ENCODE measurements around the gene BCAS3.
"Not testable (repeated sequence)": the region's sequence is repeated elsewhere in the genome, so short reads cannot be mapped to it uniquely, and the experiment has no call there.

Gene BCAS3

DNA sequence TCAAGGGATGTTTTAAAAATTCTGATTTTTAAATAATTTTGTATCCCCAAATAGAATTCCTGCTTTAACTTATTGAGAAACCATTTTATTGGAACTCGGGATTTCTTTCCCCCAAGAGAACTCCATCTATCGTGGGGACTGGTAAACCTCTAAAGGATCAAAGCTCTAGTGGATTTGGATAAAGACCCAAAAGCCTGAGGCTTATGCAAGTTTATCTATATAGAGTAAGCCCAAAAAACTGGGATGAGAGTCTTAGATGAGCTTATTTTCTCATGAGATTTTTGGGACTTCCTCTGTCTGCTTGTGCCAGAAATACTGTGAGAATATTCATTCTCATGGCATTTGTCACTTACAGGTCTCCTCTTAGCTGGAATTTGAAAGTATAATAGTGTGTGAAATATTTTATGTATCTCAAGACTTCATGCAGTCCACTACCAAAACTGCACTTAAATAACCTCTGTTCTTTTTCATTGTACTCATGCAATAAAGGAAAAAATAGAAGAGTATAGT is 333.1 kb downstream of the BCAS3 start:
- DNase-seq, result no peak

DNA sequence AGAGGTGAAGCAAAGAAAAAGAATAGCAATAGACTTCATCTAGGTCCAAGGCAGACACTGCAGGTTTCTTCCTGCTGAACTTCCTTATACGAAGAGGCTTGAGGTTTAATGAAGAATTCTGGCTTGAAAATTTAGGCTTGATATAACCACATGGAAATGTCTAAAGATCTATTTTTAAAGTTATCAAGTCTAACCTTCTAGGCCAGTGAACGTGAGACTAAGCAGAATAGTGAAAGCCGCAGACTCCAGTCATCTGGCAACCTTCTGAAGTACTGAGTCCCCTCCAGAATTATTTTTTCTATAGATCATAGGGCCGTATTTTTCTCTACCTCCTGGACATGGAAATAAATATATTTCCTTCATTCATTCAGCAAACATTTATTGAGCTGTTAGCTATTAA is 333.6 kb downstream of the BCAS3 start:
- DNase-seq, result no peak

DNA sequence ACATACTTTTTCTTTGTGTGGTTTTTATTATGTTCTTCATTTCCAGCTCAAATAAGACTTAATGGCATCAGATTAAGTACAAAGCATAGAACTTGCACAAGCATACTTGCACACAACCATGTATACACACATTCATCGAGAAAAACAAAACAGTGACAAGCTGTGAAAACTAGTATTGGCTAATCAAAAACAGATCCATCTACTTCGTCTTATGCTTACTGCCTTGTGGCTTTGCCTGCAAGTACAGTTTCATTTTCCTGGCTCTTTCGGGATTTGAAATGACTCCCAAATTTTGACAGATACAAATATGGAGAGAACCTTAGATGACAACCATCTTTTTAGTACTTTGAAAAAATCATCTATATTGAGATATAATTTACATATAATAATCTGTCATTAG is 338.3 kb downstream of the BCAS3 start:
- no peak for DNase-seq

DNA sequence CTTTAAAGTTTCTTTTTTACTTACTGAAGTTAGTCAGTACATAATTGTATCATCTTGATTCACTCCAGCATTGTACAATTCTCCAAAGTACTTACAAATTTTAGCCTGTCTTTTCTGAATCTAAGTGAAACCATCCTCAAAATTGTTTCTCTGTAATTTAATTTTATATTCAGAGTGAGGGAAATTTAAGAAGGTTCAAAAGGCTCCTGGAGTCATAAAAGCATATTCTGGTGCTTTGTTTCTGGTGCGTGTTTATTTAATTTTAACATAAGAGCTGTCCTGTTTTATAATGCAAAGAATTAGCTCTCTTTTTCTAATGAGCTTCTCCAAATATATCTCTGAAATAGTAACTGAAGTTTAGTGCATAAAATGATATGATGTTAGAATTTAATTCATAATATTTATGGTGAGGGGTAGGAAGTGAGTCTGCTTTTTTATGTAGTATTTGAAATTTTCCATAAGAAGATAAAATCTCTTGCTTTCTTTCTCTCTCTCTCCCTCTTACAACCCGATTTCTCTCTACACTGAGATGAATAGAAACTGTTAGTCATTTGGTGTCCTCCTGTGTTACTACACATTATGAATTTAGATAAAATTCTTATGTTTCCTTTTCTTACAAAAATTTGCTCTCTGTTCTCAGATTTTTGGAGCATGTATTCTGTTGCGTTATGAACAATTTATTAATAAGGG is 339.8 kb downstream of the BCAS3 start:
- no peak for DNase-seq

DNA sequence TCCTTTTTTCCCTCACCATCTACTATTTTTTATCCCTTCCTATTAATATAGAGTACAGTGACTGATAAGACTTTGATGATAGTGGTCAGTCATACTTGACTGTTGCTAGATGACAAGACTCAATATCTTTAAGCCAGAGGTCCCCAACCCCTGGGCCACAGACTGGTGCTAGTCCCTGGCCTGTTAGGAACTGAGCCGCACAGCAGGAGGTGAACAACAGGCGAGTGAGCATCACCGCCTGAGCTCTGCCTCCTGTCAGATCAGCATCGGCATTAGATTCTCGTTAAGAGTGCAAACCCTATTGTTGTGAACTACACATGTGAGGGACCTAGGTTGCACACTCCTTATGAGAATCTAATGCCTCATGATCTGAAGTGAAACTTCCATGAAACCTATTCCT is 341.3 kb downstream of the BCAS3 start:
- no peak for DNase-seq

DNA sequence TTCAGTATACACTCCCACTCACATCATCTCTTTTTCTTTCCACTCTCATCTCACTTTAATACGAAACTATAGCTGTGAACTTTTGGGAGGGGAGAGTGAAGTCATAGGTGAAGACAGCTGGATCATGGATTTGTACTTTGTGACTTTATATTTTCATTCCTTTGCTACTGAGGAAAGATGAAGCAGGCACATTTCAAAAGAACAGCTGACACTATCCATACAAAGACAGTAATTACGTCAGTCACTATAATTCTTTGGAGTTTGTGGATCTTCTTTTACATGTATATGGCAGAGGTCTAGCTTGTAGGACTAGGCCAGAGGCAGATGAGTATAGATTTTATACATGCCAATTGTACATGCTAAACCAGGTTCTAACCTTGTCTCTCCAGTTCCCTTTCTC is 346.3 kb downstream of the BCAS3 start:
- DNase-seq, result no peak

DNA sequence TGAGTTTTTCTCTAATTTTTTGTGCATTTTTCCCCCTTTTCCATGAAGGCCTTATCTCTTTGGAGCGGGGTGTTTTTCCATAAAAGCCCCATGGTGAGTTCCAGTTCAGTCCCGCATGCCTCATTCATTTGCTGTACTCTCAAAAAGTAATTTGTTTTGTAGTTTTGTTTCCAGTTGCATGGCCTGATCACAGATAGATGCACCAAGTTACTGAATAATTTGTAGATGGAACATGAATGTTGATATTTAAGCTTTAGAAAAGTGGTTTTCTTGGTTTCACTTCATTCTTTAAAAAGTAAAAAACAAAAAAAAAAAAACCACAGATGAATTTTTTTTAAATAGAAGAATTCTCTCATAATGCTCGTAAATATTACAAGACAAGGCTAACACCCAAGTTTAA is 349.2 kb downstream of the BCAS3 start:
- no peak for DNase-seq

DNA sequence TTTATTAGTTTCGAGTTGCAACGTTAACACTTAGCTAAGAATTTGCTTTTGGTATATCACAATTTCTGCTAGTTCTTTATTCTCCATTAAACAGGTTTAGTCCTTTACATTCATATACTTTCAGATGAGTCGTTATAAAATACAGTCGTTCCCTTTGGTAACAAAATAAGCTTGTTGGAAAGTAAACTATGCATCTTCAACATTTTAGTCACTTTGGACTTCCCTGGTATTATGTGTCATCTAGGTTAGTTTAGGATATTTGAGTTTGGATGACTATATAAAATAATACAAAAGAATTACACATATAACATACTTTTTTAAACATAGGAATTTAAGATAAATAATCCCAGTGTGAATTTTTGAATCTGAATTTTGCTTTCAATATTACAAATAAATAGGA is 351.5 kb downstream of the BCAS3 start:
- DNase-seq, result no peak

DNA sequence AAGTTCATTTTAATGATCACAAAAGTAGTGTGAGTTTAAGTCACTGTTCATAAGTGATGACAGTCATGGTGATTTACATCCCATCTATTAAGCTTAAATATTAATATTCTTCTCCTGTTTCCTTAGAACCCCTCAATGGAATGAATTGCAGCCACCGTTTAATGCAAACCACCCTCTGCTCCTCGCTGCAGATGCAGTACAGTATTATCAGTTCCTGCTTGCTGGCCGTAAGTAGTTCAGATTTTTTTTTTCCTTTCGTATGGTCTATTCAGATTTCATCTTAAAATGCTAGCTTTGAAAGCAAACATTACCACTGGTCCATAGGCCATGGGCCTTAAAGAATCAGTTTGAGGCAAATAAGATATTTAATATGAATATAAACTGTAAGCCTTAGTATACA is 363.0 kb downstream of the BCAS3 start:
- no peak for DNase-seq

DNA sequence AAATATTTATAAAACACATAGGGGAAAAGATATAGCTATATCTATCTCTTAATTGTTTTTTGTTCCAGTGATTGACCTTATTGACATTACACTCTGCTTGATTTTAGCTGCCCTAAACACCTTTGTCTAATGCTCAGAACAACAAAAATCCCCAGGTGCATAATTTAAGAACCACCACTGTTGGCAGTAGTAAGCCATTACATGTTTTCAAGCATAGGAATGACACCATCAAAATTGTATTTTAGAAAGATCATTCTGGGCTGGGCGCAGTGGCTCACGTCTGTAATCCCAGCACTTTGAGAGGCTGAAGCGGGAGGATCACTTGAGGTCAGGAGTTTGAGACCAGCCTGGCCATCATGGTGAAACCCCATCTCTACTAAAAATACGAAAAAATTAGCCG is 364.7 kb downstream of the BCAS3 start:
- DNase-seq, result not testable (repeated sequence)

DNA sequence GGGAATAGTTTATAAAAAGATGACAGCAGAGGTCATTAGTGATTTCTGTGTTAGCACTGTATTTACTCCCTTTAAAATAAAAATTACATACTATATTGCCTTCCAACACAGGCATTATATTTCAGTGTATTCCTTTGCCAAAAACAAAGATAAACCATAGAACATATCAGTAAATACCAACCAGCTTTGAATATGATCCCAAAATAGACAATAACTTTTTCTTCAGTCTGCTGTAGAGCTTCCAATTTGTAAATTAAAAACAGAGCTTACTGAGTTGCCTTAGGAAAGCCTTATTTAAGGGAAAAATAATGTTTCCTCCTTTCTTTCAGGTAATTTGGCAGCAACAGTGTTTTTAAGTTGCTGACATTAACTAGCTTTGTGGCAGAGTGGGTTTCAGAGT is 369.9 kb downstream of the BCAS3 start:
- no peak for DNase-seq

DNA sequence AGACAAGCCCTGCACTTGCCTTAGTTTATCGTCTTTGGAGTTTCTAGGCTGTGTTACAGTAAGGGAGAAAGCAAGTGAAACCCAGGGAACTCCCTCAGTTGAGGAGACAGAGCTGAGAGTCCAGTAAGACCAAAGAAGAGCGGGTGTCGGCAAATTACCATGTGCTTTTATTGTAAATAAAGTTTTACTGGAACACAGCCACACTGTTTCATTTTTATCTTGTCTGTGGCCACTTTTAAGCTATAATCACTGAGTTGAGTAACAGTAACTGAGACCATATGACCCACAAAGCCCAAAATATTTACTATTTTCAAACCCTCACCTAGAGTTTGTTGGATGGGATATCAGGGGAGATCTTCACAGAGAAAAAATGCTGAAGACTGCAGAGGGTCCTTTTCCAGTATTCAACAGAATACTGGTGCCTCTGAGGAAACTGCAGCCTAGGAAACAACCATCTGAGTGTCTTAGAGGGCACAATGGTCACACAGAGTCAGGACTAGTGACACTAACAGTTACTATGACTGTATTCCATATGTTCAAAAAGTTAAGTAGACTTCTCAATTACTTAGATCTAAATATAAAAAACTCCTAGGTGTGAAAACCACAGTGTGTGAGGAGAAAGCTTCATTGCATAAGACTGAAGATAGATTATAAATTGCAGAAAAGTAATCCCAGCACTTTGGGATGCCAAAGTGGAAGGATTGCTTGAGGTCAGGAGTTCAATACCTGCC is 370.9 kb downstream of the BCAS3 start:
- no peak for DNase-seq

DNA sequence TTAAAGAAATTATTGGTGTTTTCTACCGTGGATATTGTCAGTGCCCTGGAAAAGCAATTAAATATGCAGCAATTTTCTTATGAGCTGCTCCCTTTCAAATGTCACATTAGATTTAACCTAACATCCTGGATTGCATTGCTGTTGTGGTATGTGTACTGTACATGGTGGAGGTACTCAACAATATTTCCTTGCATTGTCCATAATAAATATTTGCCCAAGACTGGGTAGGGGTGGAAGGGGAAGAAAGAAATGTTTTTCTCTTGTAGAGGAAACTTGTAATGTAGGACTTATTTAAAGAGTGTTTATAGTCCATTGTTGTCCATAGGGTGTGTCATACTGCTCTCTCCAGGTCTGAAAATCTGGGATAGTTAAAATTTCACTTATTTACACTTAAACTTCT is 375.8 kb downstream of the BCAS3 start:
- no peak for DNase-seq

DNA sequence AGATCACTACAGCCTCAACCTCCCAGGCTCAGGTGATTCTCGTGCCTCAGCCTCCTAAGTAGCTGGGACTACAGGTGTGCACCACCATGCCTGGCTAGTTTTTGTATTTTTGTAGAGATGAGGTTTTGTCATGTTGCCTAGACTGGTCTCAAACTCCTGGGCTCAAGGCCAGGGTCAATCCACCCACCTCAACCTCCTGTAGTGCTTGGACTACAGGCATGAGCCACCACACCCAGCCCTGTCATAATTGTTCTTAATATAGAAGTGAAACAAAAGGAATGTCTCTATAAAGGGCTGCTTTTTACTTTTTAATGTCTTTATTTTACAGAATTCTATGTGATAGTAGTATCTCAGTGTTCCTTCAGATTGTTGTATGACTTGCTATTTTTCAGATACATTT is 376.8 kb downstream of the BCAS3 start:
- no peak for DNase-seq

DNA sequence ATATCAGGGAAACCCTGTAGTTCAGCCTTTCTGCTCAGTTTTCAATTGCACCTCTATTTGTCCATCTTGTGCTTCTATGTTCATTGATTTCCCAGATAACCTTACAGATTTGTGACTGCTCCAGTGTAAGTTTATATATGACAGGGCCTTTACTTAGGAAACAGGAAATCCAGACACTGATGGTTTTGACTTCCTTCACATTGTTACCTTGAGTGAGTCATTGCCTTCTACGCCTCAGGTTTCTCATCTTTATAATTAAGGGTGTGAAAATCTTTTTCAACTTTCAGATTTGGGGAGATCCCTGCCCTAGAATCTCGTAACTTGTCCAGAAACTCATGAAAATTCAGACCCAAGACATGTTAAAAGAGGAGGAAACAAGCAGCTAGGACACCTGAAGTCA is 379.6 kb downstream of the BCAS3 start:
- DNase-seq, result no peak

DNA sequence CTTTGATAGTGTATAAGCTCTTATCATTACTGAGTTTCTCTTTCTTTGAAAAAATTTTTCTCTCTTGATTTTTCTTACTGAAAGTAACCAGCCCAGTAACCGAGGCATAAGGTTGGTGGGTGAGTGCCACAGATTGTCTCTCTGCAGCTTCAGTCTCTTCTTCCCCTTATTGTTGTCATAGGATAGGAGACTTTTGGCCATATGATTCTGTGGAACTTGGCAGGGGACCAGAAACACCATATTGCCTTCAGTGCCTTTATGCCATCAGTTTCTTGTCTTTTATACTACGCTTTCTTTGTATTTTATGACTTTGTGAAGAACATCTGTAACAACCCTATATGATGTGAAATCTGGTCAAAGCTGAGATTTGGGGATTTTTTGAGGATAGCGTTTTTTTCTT is 380.4 kb downstream of the BCAS3 start:
- DNase-seq, result no peak

DNA sequence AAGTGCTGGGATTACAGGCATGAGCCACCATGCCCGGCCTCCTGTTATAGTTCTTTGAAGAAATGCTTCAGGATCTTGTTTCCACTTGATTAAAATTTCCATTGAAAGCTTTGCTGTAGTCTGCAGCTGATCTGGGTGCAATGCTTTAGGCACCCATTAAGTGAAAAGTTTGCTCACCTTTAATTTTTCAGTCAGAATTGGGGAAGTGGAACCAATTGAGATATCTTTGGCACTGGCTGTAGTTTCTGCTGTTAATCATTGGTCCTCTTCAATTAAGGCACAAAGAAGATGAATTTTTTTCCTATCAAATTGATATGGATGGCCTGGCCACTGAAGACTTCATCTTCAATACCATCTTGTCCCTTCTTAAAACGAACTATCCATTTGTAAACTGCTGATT is 385.9 kb downstream of the BCAS3 start:
- DNase-seq, result no peak

DNA sequence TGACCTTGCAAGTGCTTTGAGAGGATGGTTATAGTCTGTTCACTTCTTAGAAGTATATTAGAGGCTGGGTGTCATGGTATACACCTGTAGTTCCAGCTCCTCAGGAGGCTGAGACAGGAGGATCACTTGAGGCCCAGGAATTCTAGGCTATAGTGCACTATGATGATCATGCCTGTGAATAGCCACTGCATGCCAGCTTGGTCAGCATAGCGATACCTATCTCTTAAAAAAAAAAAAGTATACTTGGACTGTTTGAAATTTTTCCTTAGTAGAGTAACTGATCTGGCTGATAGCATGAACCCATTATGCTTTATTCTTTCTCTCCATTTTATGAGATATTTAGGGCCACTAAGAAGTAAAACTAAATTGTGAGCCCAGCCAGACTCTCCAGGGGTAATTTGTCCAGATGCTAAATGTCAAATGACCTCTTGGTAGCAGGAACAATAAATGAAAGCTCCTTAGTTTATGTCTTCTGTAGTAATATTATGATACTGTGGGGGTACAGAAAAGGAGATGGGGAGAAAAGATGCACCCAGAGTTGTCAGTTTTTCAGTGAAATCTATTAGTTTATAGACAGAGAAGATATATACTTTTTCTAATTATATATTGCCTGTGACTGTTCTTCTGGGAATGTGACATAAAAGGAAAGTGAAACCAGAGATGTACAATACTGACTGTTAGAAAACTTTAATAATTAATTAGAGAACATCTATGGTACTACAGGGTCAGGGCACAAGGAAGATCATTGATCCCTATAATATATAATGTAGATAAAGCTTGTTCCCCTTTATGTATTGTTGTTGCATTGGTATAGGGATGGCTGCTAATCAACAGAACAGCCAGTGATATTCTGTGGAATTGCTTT is 386.7 kb downstream of the BCAS3 start:
- DNase-seq, result no peak

DNA sequence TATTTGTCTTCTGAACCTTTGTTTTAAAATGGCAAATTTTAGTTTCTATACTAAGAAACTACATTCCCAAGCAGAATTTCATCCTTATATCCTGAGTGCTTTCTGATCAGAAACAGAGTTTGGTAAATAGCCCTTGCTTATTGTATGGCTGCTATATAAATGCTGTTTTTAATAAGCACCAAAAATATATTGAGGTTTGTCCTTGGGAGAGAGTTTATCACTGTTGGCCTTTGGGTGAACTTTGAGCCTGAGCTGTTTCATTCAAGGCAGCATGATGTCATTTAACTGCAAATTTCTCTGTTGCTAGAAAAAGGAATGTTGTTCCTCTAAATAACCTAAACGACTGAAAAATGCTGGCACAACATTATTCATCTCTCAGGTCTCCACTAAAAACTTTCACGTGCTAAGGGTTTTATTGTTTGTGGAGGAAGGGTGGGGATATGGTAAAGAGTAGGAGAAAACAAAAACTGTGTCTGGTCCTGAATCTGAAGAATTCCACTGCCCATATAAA is 387.7 kb downstream of the BCAS3 start:
- no peak for DNase-seq

DNA sequence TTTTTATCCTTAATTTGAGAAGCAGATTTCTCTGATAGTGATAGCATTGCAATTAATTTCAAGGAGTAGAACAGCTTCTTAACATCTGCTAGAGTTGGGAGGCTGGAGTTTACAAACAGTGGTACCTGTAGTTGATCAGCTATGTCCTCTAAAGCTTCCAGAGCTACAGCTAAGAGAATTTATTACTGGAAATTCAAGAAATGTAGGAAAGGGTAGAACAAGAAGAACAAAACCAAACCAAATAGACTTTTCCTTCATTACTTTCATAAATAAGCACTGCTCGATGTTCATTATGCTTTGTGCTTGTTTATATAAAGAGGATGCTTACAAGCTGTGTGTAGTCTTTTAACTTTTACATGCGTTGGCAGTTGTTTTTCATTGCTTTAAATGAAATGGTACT is 388.4 kb downstream of the BCAS3 start:
- DNase-seq, result no peak

DNA sequence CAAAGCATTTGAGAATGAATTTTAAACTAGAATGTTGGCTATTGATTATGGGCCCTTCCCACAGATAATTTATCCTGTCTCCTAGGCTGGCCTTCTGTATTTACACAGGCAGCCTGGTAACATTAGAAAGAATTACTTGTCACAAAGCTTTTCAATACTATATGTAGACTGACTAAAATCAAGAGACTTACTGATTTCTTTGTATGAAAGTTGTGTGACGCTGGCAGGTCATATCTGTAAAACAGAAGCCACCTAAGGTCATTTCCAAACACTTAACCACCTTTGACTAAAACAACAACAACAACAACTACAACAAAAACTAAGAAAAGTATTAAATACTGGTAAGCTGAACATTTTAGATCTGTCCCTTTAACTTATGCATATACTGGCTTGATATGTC is 393.0 kb downstream of the BCAS3 start:
- DNase-seq, result no peak

DNA sequence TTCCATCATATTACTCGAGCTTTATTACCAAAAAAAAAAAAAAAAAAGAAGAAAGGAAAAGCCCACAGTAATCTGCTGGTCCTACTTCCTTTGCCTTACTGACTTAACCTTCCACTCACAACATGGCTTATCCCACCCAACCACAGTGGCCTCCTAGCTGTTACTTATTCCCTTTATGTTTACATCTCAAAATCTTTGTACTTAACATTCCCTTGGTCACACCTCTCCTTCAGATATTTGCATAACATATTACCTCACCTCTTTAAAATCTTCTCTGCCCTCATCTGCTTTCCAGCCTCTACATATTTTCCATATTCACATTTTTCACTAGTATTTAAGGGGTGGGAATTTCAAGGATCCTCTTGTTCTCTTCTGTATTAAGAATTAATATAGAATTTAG is 395.0 kb downstream of the BCAS3 start:
- no peak for DNase-seq

DNA sequence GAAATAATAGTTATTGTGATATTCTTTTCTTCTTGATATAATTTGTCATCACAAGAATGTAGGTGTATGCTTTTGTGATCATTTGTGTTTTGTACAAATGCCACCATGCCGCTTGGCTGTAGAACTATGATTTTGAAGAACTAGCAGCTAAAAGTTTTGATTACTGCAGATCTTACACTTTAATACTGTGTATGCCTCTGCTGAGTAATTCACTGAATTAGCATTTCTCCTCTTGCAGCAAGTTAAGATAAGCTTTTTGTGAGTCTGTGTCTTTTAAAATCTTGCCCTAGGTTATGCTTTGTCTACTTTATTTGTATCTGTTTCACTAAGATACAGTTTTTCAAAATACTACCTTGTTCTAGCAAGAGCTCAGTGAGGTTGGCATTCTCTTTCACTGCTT is 395.5 kb downstream of the BCAS3 start:
- DNase-seq, result no peak

Measured in NCI-H526 (cell line).